H7 (cell line): ENCODE results near the gene KLK15. TPM values are rescaled to one million over a fixed set of nuclear protein-coding genes. Genes with fewer than 3 reads are reported as not detected.

Source experiments
- DNase-seq: peaks from one replicate; pipeline ENCODE4 v3.0.0; 2012
- H3K27me3 ChIP-seq: 2 replicates; pipeline ENCODE4 v1.6.0; 2011; ENCODE audit warnings: mild to moderate bottlenecking, low read length; ENCODE audit not compliant: control insufficient read depth, insufficient read depth
- H3K36me3 ChIP-seq: replicated peaks from 2 replicates; pipeline ENCODE4 v1.5.1; 2011; ENCODE audit warnings: low read length; ENCODE audit not compliant: control insufficient read depth, insufficient read depth
- H3K4me3 ChIP-seq: 2 replicates; pipeline ENCODE4 v1.5.1; 2011; ENCODE audit warnings: low read depth, mild to moderate bottlenecking, control low read depth, low read length, moderate library complexity; ENCODE audit not compliant: insufficient read depth
- total RNA-seq: library from RNA; depleted of rRNA; stranded (reverse); fragments of >200 nt; shearing (Covaris generic); gene quantifications from 2 replicates; pipeline ENCODE4 v1.2.3, GENCODE V29; 2014

The KLK15 gene
- total RNA-seq, 1 experiment from 2014 or later = not detected

DNA sequence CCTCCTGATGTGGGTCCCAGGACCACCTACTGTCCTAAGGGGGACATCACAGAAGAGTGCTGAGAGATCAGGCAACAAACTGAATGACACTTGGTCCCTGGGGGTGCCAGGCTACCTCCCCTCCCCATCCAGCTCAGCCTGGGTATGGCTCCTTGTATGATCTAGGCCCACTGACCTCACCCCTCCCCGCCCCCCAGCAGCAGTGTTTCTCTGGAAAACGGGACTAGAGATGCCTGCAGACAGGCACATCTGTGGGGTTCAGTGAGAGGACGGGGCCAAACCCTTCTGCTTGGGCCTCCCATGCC, 33.9 kb downstream of the KLK15 start:
- Histone ChIP-seq H3K27me3 (no peaks in the 10 kb centered on the region), H3K4me3 (no peak overlapping the region), H3K36me3 (peaks cover 41% of the 10 kb centered on the region)
- no peak for DNase-seq

DNA sequence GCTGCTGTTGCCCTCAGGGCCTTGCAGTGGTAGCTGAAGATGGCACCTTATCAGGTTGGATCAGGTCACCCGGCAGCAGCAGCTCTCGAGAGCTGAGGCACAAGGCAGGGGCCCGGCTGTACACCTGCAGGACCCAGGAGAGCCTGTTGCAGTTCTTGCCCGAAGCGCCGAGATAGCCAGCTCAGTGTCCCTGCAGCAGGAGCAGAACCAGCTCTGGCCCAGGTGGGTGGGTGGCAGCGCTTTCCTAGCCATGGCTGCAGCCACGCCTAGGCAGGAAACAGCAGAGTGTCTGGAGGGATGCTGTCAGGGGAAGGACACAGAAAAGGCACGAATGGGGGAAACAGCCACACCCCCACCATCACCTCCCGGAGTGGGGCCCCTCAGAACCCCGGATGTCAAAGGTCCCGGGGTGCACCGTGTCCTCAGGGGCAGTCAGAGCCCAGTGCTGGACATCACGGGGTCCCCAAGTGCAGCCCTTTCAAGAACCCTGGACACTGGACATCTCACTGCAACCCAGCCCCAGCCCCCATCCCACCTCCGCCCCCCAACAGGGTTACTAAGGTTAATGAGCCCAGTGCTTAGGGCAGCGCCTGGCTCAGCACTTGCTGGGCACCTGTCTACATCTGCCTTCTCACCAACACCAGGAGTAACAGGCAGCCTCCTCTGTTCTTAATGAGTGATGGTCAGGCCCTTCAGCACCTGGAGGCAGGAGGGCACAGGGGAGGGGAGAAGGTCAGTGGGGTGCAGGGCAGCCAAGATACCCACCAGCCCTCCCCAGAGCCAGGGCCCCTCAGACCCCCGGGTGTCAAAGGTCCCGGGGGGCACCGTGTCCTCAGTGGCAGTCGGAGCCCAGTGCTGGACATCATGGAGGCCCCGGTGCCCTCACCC, 34.5 kb downstream of the KLK15 start:
- Histone ChIP-seq H3K27me3 (no peaks in the 10 kb centered on the region), H3K36me3 (peaks cover 41% of the 10 kb centered on the region), H3K4me3 (no peak overlapping the region)
- DNase-seq = peak; percentile 48

DNA sequence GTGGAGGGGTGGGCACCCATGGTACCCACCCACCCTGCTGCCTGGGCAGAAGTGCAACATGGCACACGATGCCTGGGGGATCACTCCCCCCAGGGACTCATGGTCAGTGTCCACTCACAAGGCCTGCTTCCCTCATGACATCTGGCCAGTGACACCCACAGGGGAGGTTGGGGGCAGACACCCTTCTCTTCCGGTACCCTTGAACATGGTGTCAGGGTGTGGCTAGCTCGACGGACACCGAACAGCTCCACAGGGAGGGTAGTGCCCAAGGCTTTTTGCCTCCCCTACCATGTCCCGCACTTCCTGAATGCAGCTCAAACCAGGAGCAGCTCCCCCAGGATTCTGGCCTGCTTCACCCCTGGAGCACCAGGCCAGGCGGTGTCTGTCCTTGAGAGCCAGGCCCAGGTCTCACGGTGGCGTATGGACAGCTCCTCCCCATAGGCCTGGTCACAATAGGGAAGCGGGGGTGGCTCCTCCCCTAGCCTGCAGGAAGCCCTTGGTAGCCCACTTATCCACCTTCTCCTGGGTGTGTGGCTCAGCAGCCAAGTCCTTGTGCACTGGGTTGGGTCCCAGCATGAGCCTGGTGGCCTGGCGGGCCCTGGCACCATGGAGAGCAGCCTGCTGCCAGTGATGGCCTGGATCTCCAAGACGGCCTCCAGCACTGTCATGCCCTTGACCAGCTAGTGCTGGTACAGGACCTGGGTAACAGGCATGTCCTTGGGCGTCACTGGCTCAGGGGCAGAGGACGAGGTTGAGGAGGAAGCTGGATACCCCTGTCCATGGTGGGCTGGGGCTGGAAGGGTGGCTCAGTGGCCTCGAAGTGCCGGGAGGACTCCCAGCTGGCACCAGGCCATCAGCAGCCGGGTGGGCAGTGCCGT, 35.4 kb downstream of the KLK15 start:
- peak; percentile 69 for DNase-seq
- H3K27me3 ChIP-seq = no peaks in the 10 kb centered on the region
- peaks cover 41% of the 10 kb centered on the region for H3K36me3 ChIP-seq
- H3K4me3 ChIP-seq = no peak overlapping the region

DNA sequence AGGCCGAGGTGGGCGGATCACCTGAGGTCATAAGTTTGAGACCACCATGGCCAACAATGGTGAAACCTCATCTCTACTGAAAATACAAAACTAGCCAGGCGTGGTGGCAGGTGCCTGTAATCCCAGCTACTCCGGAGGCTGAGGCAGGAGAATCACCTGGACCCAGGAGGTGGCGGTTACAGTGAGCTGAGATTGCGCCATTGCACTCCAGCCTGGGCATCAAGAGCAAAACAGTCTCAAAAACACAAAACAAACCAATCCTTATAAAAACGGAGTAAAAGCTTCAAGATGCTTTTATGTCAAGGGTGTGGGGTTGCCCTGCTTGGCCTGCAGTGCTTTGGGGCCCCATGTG, 36.0 kb downstream of the KLK15 start:
- no peak overlapping the region for H3K4me3 ChIP-seq
- DNase-seq = no peak
- H3K36me3 ChIP-seq = peaks cover 38% of the 10 kb centered on the region
- no peaks in the 10 kb centered on the region for H3K27me3 ChIP-seq

DNA sequence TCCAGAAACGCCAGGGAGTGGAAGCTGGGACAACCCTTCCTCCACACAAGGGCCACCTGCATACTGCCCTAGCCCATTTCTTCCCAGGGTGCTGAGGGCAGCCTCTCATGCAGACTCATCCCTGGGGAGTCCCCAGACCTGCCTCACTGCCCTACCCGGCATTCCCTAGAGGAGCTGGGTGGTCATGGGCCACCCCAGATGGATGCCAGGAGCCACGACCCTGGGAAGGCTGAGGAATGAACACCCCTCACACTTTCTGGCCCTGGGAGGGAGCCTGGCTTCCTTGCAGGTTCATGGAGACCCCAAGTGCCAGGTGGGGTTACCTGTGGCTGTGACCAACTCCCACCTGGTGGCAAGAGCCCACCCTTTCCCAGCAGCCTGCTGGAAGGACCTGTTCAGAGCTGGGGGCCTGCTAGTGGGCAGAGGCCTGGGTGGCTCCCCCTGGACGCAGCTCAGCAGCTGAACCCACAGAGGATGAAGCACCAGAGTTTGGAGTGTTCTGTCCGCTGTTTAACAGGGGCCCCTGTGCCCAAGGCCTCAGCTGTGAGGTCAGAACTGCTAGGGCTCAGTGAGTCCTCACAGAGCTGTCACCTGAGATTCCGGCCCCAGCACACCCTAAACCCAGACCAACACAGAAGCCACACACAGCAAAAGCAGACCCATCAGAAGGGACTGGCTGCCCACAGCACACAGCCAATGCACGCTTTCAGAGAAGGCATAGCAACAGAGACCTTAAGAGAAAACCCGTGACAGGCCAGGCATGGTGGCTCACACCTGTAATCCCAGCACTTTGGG, 36.5 kb downstream of the KLK15 start:
- H3K27me3 ChIP-seq = no peaks in the 10 kb centered on the region
- no peak overlapping the region for H3K4me3 ChIP-seq
- peaks cover 33% of the 10 kb centered on the region for H3K36me3 ChIP-seq
- peak; percentile 61 for DNase-seq

DNA sequence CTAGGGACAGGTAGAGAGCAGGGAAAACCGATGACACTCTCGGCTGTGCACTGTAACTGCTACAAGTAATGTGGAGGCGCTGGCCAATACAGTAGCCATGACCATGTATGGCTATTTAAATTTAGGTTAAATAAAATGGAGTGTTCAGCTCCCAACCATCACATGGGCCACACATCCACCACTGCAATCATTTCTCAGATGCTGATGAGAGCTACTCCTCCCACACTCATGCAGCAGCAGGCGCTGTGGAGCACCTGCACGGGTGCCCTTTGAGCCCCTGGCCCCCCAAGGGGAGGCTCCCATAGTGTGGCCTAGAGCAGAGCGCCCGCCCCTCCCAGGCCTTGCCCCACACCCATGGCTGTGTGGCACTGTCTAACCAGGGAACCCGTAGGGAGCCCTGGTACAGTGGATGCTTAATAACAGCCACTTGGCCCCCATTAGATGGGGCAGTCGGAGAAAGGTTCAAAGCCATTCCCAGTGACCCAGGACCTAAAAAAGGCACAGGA, 37.2 kb downstream of the KLK15 start:
- peak; percentile 77 for DNase-seq
- Histone ChIP-seq H3K36me3 (peaks cover 31% of the 10 kb centered on the region), H3K4me3 (no peak overlapping the region), H3K27me3 (no peaks in the 10 kb centered on the region)

DNA sequence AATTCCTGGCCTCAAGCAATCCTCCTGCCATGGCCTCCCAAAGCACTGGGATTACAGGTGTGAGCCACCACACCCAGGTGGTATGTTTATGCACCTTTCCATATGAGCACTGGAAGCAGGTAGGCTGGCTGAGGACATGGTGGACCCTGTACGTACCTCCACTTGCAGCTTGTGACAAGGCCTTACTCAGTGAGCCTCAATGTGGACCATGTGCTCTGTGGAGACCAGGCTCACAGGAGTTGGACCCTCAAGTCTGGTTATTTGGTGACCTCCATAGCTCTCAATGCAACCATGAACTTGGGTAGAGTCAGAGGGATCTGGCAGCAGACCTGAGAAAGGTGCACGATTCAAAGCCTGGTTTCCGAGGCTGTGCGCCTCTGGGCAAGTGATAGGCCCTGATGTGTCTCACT, 37.7 kb downstream of the KLK15 start:
- DNase-seq = no peak
- H3K36me3 ChIP-seq = peaks cover 26% of the 10 kb centered on the region
- no peak overlapping the region for H3K4me3 ChIP-seq

DNA sequence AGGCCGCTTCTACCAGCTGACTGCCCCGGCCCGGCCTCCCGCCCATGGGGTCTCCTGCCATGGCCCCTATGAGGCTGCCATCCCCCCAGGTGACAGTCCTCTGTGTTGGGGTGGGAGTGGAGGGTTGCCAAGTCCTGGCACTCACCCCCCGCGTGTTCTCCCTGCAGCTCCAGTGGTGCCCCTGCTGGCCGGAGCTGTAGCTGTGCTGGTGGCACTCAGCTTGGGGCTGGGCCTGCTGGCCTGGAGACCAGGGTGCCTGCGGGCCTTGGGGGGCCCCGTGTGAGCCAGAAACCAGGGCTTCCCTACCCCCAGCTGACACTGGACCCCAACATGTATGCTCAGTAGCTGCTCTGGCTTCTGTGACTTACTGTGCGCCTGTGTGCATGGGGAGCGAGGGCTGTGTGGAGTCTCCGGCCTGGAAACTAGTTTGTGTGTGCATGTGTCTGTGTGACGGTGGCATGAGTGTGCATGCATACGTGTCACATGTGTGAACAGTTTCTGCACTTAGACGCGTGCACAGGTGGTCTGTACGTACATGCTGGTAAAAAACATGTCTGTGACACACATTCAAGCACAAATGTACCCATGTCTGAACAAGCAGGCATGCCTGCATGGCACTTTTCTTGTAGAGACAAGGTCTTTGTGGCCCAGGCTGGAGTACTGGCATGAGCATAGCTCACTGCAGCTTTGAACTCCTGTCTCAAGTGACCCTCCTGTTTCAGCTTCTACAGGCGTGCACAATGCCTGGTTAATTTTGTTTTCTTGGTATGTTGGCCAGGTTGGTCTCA, 38.3 kb downstream of the KLK15 start:
- Histone ChIP-seq H3K36me3 (peaks cover 22% of the 10 kb centered on the region), H3K27me3 (no peaks in the 10 kb centered on the region), H3K4me3 (no peak overlapping the region)
- DNase-seq = peak; percentile 83

More for the DNA sequence above, 37.7 kb downstream of the KLK15 start:
- H3K27me3 ChIP-seq = no peaks in the 10 kb centered on the region

DNA sequence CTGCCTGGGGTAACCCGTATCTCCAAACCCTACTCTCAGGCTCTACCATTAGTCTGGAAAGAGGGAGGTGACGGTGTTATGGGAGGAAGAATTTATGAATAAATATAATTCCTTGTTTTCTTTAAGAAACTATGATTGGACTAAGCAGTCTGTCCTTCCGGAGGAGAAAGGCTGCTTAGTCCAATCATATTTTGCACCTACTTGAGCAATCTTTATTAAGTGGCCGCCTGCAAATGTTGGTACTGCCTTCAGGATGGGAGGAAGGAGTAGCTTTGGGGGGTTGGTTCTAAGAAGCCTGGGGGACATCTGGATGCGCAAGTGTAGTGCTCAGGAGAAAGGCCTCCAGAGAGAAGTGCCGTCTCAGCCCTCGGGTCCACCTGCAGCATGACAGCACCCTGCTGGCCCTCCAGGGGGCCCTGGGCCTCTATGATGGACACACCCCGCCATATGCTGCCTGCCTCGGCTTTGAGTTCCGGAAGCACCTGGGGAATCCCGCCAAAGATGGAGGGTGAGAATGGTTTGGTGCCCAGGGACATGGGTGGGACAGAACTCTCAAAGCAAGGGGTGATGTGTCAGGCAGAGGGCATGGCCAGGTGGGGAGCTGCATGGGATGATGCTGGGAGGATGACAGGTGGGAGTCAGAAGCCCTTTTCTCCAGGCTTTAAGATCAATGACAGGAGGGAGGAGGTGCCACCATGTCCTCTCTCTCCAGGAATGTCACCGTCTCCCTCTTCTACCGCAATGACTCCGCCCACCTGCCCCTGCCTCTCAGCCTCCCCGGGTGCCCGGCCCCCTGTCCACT, 39.1 kb downstream of the KLK15 start:
- no peak overlapping the region for H3K4me3 ChIP-seq
- DNase-seq = no peak
- no peaks in the 10 kb centered on the region for H3K27me3 ChIP-seq
- peaks cover 14% of the 10 kb centered on the region for H3K36me3 ChIP-seq

DNA sequence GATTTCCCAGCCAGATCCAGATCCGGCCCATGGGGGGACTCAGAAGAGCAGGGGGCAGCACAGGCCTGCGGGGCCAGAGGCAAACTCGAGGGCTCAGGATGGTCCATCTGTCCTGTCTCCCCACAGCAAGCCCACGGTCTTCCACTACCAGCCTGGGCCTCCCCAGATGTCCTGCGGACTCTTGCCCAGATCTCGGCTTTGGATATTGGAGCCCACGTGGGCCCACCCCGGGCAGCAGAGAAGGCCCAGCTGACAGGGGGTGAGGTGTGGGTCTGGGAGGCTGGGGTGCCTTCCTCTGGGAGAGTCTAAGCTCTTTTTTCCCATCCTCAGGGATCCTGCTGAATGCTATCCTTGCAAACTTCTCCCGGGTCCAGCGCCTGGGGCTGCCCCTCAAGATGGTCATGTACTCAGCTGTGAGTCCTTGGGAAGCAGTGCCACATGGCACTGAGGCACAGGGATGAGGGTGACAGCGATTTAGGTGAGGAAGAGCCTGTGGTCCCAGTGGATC, 39.8 kb downstream of the KLK15 start:
- Histone ChIP-seq H3K27me3 (peaks cover 1% of the 10 kb centered on the region; the same call in 1 of the 2 replicates), H3K4me3 (no peak overlapping the region), H3K36me3 (peaks cover 8% of the 10 kb centered on the region)
- peak; percentile 62 for DNase-seq

DNA sequence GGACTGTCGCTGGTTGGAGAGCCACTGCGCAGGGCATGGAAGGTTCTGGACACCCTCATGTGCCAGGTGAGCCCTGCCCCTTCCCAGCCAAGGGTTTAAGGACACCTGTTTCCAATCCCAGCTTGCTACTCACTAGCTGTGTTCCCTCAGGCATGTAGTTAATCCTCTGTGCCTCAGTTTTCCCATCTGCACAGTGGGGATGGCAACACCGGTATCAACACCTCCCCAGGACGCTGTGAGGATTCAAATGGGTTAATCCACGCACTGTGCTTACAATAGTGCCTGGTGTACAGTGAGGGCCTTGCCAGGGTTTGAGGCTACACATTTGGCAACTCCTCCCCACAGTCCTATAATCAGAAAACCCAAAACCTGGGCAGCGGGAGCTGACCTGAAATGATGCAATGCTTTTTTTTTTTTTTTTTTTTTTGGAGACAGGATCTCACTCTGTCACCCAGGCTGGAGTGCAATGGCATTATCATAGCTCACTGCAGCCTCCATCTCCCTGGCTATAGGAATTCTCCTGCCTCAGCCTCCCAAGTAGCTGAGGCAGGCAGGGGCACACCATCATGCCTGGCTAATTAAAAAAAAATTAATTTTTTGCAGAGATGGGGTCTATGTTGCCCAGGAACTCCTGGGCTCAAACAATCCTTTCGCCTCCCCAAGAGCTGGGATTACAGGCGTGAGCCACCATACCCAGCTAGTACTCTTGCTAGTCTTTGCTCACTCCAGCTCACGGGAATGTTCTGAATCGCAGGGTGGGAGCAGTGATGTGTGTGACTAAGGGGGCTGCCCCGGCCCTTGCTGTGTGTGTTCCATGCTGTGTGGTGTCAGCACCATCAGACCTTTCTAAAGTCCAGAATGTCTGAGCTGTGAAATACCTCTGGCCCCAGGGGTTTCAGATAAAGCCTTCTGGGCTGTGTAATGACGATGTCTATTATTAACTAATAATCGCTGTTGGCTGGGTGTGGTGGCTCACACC, 40.8 kb downstream of the KLK15 start:
- no peak for DNase-seq
- H3K36me3 ChIP-seq = no peaks in the 10 kb centered on the region; the same call in 1 of the 2 replicates
- H3K27me3 ChIP-seq = peaks cover 1% of the 10 kb centered on the region; the same call in 1 of the 2 replicates
- H3K4me3 ChIP-seq = no peak overlapping the region
